ENCODE results near the gene ERGIC1. TPM values are rescaled to one million over a fixed set of nuclear protein-coding genes. Genes with fewer than 3 reads are reported as not detected.

The ERGIC1 gene
- total RNA-seq, 1 donor from 2014 or later: 99.1 TPM

- no peak overlapping the region for H3K4me3 ChIP-seq (ENCODE audit: low read depth, low read length)
- TF ChIP-seq CTCF (conservative IDR thresholded peaks at IDR 0.05; ENCODE audit: low read depth, low read length): no peak
- DNase-seq (ENCODE audit: low read depth): no peak
Measured at GRCh38 chr5:172944741-172945140, 110.7 kb downstream of the ERGIC1 start.

DNA sequence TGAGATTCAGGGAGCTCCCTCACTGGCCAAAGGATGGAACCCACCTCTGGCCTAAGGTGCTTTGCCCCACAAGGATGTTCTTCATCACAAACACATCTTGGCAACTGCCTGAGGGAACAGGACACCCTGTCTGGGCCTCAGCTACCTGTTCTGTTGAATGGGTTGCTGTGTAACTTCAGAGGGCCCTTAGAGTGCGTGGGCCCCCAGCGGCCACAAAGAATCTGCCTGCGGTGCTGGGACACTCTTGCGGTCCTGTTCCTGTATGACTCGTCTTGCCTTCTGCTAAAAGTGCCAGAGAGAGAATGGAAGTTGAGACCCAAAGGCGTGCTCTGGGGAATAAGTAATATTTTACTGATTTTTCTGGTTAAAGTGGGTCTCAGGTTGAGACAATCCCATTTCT, 111.1 kb downstream of the ERGIC1 start:
- no peak for TF ChIP-seq CTCF (conservative IDR thresholded peaks at IDR 0.05; ENCODE audit: low read depth, low read length)
- no peak for DNase-seq (ENCODE audit: low read depth)
- H3K4me3 ChIP-seq (ENCODE audit: low read depth, low read length): no peak overlapping the region

DNA sequence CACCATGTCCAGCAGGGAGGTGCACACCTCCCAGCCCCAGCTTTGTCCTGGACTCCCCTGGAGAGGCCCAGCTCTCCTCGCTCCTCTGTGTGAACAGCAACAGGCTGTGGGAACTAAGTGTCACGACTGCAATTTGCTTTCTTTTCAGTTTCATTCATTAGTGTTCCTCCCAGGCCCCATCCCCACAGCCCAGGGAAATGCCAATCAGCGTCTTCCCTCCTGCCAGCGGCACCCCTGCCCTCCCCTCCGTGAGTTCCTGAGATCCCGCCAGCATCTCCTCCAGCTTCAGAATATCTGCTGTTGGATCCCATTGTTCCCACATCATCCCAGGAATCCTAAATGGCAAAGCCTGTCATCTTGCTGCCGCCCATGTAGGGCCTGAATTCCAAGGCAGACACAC, 112.1 kb downstream of the ERGIC1 start:
- no peak for DNase-seq (ENCODE audit: low read depth)
- no peak overlapping the region for H3K4me3 ChIP-seq (ENCODE audit: low read depth, low read length)
- TF ChIP-seq CTCF (conservative IDR thresholded peaks at IDR 0.05; ENCODE audit: low read depth, low read length): no peak

DNA sequence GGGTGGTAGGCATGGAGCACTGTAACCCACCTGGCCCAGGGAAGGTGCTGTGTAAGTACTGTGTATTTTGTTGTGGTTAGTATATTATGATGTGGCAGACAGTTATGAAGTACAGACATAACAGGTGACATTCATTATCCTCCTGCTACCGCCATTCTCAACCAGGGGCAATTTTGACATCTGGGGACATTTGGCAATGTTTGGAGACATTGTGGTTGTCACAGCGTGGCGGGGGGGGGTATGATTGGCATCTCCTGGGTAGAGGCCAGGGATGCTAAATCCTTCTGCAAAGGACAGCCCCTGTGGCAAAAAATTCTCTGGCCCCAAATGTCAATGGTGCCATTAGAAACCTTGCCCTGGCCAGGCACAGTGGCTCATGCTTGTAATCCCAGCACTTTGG, 115.4 kb downstream of the ERGIC1 start:
- no peak overlapping the region for H3K4me3 ChIP-seq (ENCODE audit: low read depth, low read length)
- TF ChIP-seq CTCF (conservative IDR thresholded peaks at IDR 0.05; ENCODE audit: low read depth, low read length): no peak

DNA sequence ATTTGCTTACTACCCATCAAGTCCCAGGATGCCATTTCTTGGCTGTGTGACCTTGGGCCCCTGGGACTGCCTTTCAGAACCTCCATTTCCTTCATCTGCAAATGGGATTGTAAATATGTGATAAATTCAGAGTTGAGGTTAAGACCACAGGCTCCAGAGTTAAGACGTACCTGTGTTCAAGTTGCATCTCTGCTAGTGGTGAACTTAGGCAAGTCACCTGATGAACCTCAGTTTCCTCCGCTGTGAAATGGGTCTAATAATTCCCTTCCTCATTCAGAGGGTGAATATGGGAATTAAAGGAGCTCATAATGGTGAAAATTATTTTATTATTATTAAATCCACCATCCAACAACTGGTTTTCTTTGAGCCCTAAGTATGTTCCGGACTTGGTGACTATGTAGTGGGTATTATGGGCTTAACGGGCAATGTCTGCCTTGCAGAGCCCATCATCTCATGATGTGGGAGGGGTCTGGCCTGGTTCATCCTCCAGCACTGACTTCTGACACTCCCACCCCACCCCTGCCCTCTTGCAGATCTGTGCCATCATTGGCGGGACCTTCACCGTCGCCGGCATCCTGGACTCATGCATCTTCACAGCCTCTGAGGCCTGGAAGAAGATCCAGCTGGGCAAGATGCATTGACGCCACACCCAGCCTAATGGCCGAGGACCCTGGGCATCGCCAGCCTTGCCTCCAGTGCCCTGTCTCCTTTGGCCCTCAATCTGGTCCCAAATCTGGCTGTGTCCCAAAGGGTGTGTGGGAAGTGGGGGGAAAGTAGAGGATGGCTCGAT, 116.3 kb downstream of the ERGIC1 start:
- no peak for TF ChIP-seq CTCF (conservative IDR thresholded peaks at IDR 0.05; ENCODE audit: low read depth, low read length)
- no peak for DNase-seq (ENCODE audit: low read depth)
- no peak overlapping the region for H3K4me3 ChIP-seq (ENCODE audit: low read depth, low read length)

More for the DNA sequence above, 115.4 kb downstream of the ERGIC1 start:
- no peak for DNase-seq (ENCODE audit: low read depth)

GRCh38 chr5:172951371-172952033, 117.5 kb downstream of the ERGIC1 start:
- no peak for DNase-seq (ENCODE audit: low read depth)
- TF ChIP-seq CTCF (conservative IDR thresholded peaks at IDR 0.05; ENCODE audit: low read depth, low read length): no peak
- H3K4me3 ChIP-seq (ENCODE audit: low read depth, low read length): no peak overlapping the region
